Vagina (tissue), 2 donors: ENCODE data around the gene PHF3. TPM values are rescaled to one million over a fixed set of nuclear protein-coding genes. Genes with fewer than 3 reads are reported as not detected.

Experiments
- DNase-seq, 2 donors: peaks; one replicate each; pipeline ENCODE4 v3.0.0-alpha.2; 2017; ENCODE audit errors: extremely low spot score in 2 of 2
- H3K27ac ChIP-seq: fragments of 200-600 bp; sonication (generic); one replicate; pipeline ENCODE4 v1.5.1; 2019
- H3K27me3 ChIP-seq: fragments of 200-600 bp; sonication (generic); one replicate; pipeline ENCODE4 v1.5.1; 2019
- H3K36me3 ChIP-seq, 2 donors: fragments of 200-600 bp; sonication (generic); one replicate each; pipeline ENCODE4 v1.5.1; 2017 to 2019
- H3K4me1 ChIP-seq: fragments of 200-600 bp; sonication (generic); one replicate; pipeline ENCODE4 v1.5.1; 2019
- H3K4me3 ChIP-seq, 2 donors: fragments of 200-600 bp; sonication (generic); 1 replicate in 1 of 2; 2 replicates in 1 of 2; pipeline ENCODE4 v1.5.1; 2016 to 2019
- H3K9me3 ChIP-seq: fragments of 200-600 bp; sonication (generic); one replicate; pipeline ENCODE4 v1.5.1; 2019
- CTCF ChIP-seq, 3 experiments: fragments of 450-650 bp in 2 of 3; fragments of 200-600 bp in 1 of 3; sonication (generic) in 1 of 3; IDR thresholded peaks; one replicate each; pipeline ENCODE4 v1.5.1; 2017 to 2019; ENCODE audit warnings: antibody characterized with exemption in 3 of 3, mild to moderate bottlenecking in 2 of 3, moderate library complexity in 2 of 3
- POLR2A ChIP-seq, 2 donors: fragments of 450-650 bp; IDR thresholded peaks; one replicate each; pipeline ENCODE4 v1.6.1; 2017; ENCODE audit warnings: antibody characterized with exemption in 2 of 2, mild to moderate bottlenecking in 2 of 2, moderate library complexity in 2 of 2
- POLR2AphosphoS5 ChIP-seq, 2 donors: sonication (generic); formaldehyde crosslinking; IDR thresholded peaks; one replicate each; pipeline ENCODE4 v1.9.0; 2017; ENCODE audit warnings: antibody characterized with exemption in 2 of 2, mild to moderate bottlenecking in 2 of 2, low read depth in 1 of 2; ENCODE audit not compliant: insufficient read depth in 1 of 2
- intact Hi-C: fragments of 100-400 bp; cut with DNase I; formaldehyde crosslinking; loops from one replicate; pipeline ENCODE4 v1.15.1; 2023
- total RNA-seq: library from RNA; depleted of rRNA; stranded (reverse); fragments of >200 nt; gene quantifications from one replicate; pipeline ENCODE4 v1.2.3, GENCODE V29; 2016

The PHF3 gene
- total RNA-seq, 1 donor from 2014 or later: 58.7 TPM

GRCh38 chr6:63597141-63598048 is 38.2 kb upstream of the PHF3 start:
- Histone ChIP-seq H3K4me3 (peak overlapping the region; percentile 34 to 45), H3K36me3 (no peaks in the 10 kb centered on the region), H3K4me1 (peaks cover 7% of the 10 kb centered on the region), H3K27me3 (no peaks in the 10 kb centered on the region), H3K27ac (no peak overlapping the region), H3K9me3 (no peaks in the 10 kb centered on the region)
- TF ChIP-seq POLR2AphosphoS5 (IDR thresholded peaks at IDR 0.05; ENCODE audit: insufficient read depth in 1 of 2, low read depth in 1 of 2): no peak
- TF ChIP-seq POLR2A (IDR thresholded peaks at IDR 0.05): no peak
- no peak for TF ChIP-seq CTCF (IDR thresholded peaks at IDR 0.05)
- DNase-seq: no peak
- intact Hi-C loops: loop anchor here (5.0 kb wide), 1 partner anchor 170 kb away; no protein-coding TSS in a partner anchor

GRCh38 chr6:63598049-63599036 is 37.3 kb upstream of the PHF3 start:
- Histone ChIP-seq H3K9me3 (no peaks in the 10 kb centered on the region), H3K36me3 (no peaks in the 10 kb centered on the region), H3K27me3 (no peaks in the 10 kb centered on the region), H3K27ac (no peak overlapping the region), H3K4me1 (peaks cover 7% of the 10 kb centered on the region), H3K4me3 (peak overlapping the region; percentile 34 to 45)
- no peak for DNase-seq
- TF ChIP-seq CTCF (IDR thresholded peaks at IDR 0.05): peak; percentile 37 to 88 (median 79)
- TF ChIP-seq POLR2A (IDR thresholded peaks at IDR 0.05): no peak
- intact Hi-C loops: loop anchor here (5.0 kb wide), 1 partner anchor 169 kb away; no protein-coding TSS in a partner anchor

GRCh38 chr6:63599243-63599642 is 36.4 kb upstream of the PHF3 start:
- no peaks in the 10 kb centered on the region for H3K36me3 ChIP-seq
- no peak overlapping the region for H3K27ac ChIP-seq
- H3K9me3 ChIP-seq: no peaks in the 10 kb centered on the region
- H3K4me1 ChIP-seq: peaks cover 7% of the 10 kb centered on the region
- no peak overlapping the region for H3K4me3 ChIP-seq
- intact Hi-C loops: loop anchor here (5.0 kb wide), 1 partner anchor 168 kb away; no protein-coding TSS in a partner anchor
- H3K27me3 ChIP-seq: no peaks in the 10 kb centered on the region
- no peak for TF ChIP-seq POLR2AphosphoS5 (IDR thresholded peaks at IDR 0.05; ENCODE audit: insufficient read depth in 1 of 2, low read depth in 1 of 2)
- no peak for TF ChIP-seq POLR2A (IDR thresholded peaks at IDR 0.05)
- no peak for TF ChIP-seq CTCF (IDR thresholded peaks at IDR 0.05)
- DNase-seq: no peak

GRCh38 chr6:63600136-63600535 is 35.5 kb upstream of the PHF3 start:
- DNase-seq: no peak
- Histone ChIP-seq H3K27me3 (no peaks in the 10 kb centered on the region), H3K9me3 (no peaks in the 10 kb centered on the region), H3K36me3 (no peaks in the 10 kb centered on the region), H3K27ac (no peak overlapping the region), H3K4me1 (peaks cover 7% of the 10 kb centered on the region), H3K4me3 (no peak overlapping the region)
- no peak for TF ChIP-seq POLR2AphosphoS5 (IDR thresholded peaks at IDR 0.05; ENCODE audit: insufficient read depth in 1 of 2, low read depth in 1 of 2)
- no peak for TF ChIP-seq POLR2A (IDR thresholded peaks at IDR 0.05)
- TF ChIP-seq CTCF (IDR thresholded peaks at IDR 0.05): no peak
- intact Hi-C loops: no loop called here
